GM12878 (cell line): Measurements from ENCODE around the gene PTPN22. TPM values are rescaled to one million over a fixed set of nuclear protein-coding genes. Genes with fewer than 3 reads are reported as not detected.

Source experiments
- ATAC-seq: fragments of 200-7000 bp; cut with Tn5 transposase; 3 replicates; pipeline ENCODE4 v1.9.1; 2020; ENCODE audit warnings: mild to moderate bottlenecking, moderate library complexity
- BruUV-seq: library from RNA; stranded (reverse); fragments of 400-500 nt; replicated peaks from 2 replicates; lab custom pipeline; 2021; lab: Mats Ljungman, UMichigan
- CTCF ChIA-PET: fragments of 300-600 bp; sonication (Branson Sonifier 250); formaldehyde crosslinking; extraction: SDS; loops from one replicate; lab custom pipeline; 2021; ENCODE audit warnings: inconsistent platforms; lab: Yijun Ruan, JAX
- POLR2A ChIA-PET: fragments of 350-600 bp; formaldehyde crosslinking; extraction: SDS; loops from one replicate; lab custom pipeline; 2021; ENCODE audit warnings: inconsistent platforms; lab: Charles Lee
- RAD21 ChIA-PET: fragments of 300-600 bp; sonication (Branson Sonifier 250); formaldehyde crosslinking; loops from one replicate; lab custom pipeline; 2023; ENCODE audit warnings: antibody characterized with exemption; ENCODE audit not compliant: unreplicated experiment; lab: Charles Lee
- SMC1A ChIA-PET: fragments of 300-600 bp; sonication (Branson Sonifier 250); formaldehyde crosslinking; loops from one replicate; lab custom pipeline; 2023; ENCODE audit not compliant: unreplicated experiment, uncharacterized antibody; lab: Charles Lee
- DNase-seq: peaks from one replicate; pipeline ENCODE4 v3.0.0-alpha.2; 2011; ENCODE audit warnings: low read depth, low spot score
- FAIRE-seq: peaks from 3 replicates; lab custom pipeline; 2011; peaks lifted over from hg19 to GRCh38; lab: Jason Lieb, UNC
- H2AFZ ChIP-seq: 2 replicates; pipeline ENCODE4 v1.6.0; 2011; ENCODE audit warnings: low read depth, low read length, control low read depth; ENCODE audit not compliant: control insufficient read depth
- H3K27ac ChIP-seq: 2 replicates; pipeline ENCODE4 v1.5.1; 2011; ENCODE audit warnings: control low read depth; ENCODE audit not compliant: control insufficient read depth, insufficient read depth
- H3K27me3 ChIP-seq, 2 experiments: replicated peaks in 1 of 2; 2 replicates each; pipeline versions ENCODE4 v1.6.0 to v1.6.1; 2011; ENCODE audit warnings: low read length in 1 of 2; ENCODE audit not compliant: control insufficient read depth in 2 of 2, insufficient read depth in 2 of 2
- H3K36me3 ChIP-seq, 2 experiments: 2 replicates each; pipeline ENCODE4 v1.5.1; 2011; ENCODE audit warnings: low read length in 1 of 2; ENCODE audit not compliant: control insufficient read depth in 2 of 2, insufficient read depth in 2 of 2
- H3K4me1 ChIP-seq: 2 replicates; pipeline ENCODE4 v1.6.1; 2011; ENCODE audit warnings: mild to moderate bottlenecking, low read length, moderate library complexity, mixed read lengths; ENCODE audit not compliant: control insufficient read depth, insufficient read depth
- H3K4me2 ChIP-seq: 2 replicates; pipeline ENCODE4 v1.6.0; 2011; ENCODE audit warnings: control low read depth; ENCODE audit not compliant: control insufficient read depth, insufficient read depth
- H3K4me3 ChIP-seq: fragments of 200-600 bp; sonication (generic); 2 replicates; pipeline ENCODE4 v1.5.1; 2016
- H3K79me2 ChIP-seq: 2 replicates; pipeline ENCODE4 v1.6.0; 2011; ENCODE audit warnings: low read length; ENCODE audit not compliant: control insufficient read depth, insufficient read depth
- H3K9ac ChIP-seq: 2 replicates; pipeline ENCODE4 v1.8.0; 2011; ENCODE audit warnings: low read length, control low read depth, mixed read lengths; ENCODE audit not compliant: control insufficient read depth, insufficient read depth
- H3K9me3 ChIP-seq: replicated peaks from 3 replicates; pipeline ENCODE4 v1.5.1; 2011; ENCODE audit warnings: mild to moderate bottlenecking, low read length; ENCODE audit not compliant: control insufficient read depth, insufficient read depth
- H4K20me1 ChIP-seq: 2 replicates; pipeline ENCODE4 v1.6.0; 2011; ENCODE audit not compliant: control insufficient read depth, insufficient read depth
- ASH2L ChIP-seq: fragments of 300-600, 200-600 bp; sonication (generic); IDR thresholded peaks from 2 replicates; pipeline ENCODE4 v1.6.1; 2017; ENCODE audit warnings: low read depth, mild to moderate bottlenecking, borderline replicate concordance
- BHLHE40 ChIP-seq, 2 experiments: fragments of 450-650 bp in 1 of 2; IDR thresholded peaks; 2 replicates each; pipeline ENCODE4 v1.6.1; 2011 to 2017; ENCODE audit warnings: low read depth in 2 of 2, borderline replicate concordance in 1 of 2, improper control_type of control experiment in 1 of 2, low read length in 1 of 2, mild to moderate bottlenecking in 1 of 2
- CHD1 ChIP-seq: IDR thresholded peaks from 2 replicates; pipeline ENCODE4 v1.6.1; 2012; ENCODE audit warnings: low read depth, low read length, improper control_type of control experiment
- FOS ChIP-seq: IDR thresholded peaks from 3 replicates; pipeline ENCODE4 v1.6.1; 2011; ENCODE audit warnings: borderline replicate concordance; ENCODE audit not compliant: insufficient read length; ENCODE audit errors: extremely low read depth
- FOXM1 ChIP-seq: IDR thresholded peaks from 2 replicates; pipeline ENCODE4 v1.6.1; 2012; ENCODE audit warnings: low read depth, mild to moderate bottlenecking, inconsistent platforms, low read length, moderate library complexity
- GABPA ChIP-seq: IDR thresholded peaks from 2 replicates; pipeline ENCODE4 v1.6.1; 2014; ENCODE audit warnings: antibody characterized with exemption, low read depth, mild to moderate bottlenecking, inconsistent platforms
- HDAC6 ChIP-seq: fragments of 200-600 bp; sonication (generic); IDR thresholded peaks from one replicate; pipeline ENCODE4 v1.8.0; 2017; ENCODE audit warnings: antibody characterized with exemption; ENCODE audit not compliant: unreplicated experiment
- NFIC ChIP-seq: IDR thresholded peaks from 2 replicates; pipeline ENCODE4 v1.6.1; 2012; ENCODE audit warnings: low read depth, mild to moderate bottlenecking, inconsistent platforms, low read length, moderate library complexity
- NR2C1 ChIP-seq: fragments of 450-650 bp; IDR thresholded peaks from 2 replicates; pipeline ENCODE4 v1.6.1; 2017; ENCODE audit warnings: antibody characterized with exemption, mild to moderate bottlenecking, moderate library complexity
- NRF1 ChIP-seq: conservative IDR thresholded peaks from 2 replicates; pipeline ENCODE4 v1.6.1; 2011; ENCODE audit warnings: mild to moderate bottlenecking, low read depth, low read length, improper control_type of control experiment
- PAX8 ChIP-seq: fragments of 450-650 bp; IDR thresholded peaks from 2 replicates; pipeline ENCODE4 v1.6.1; 2017; ENCODE audit warnings: mild to moderate bottlenecking, moderate library complexity
- TARDBP ChIP-seq: IDR thresholded peaks from 2 replicates; pipeline ENCODE4 v1.6.1; 2016; ENCODE audit warnings: borderline replicate concordance
- WGBS: methylation state at CpG from one replicate; pipeline ENCODE4 v1.1.6; 2016; ENCODE audit warnings: low lambda C conversion rate; ENCODE audit not compliant: insufficient replicate concordance, insufficient coverage; ENCODE audit errors: missing lambda C conversion rate; 5-methylcytosine and 5-hydroxymethylcytosine counted together
- in situ Hi-C: fragments of 300-500 bp; cut with MboI; formaldehyde crosslinking; loops from 9 replicates; pipeline ENCODE4 v1.14.3; 2018; ENCODE audit warnings: mixed read lengths
- intact Hi-C: fragments of 100-400 bp; cut with micrococcal nuclease; formaldehyde crosslinking; loops from one replicate; pipeline ENCODE4 v1.14.2; 2022; ENCODE audit not compliant: unreplicated experiment
- polyA plus RNA-seq, 11 experiments: library from polyadenylated mRNA; depleted of rRNA in 4 of 11; unstranded in 6 of 11; stranded (reverse) in 5 of 11; fragments of >200 nt; fragmentation: Nextera tagmentation in 4 of 11; fragmentation: Illumina TruSeq in 1 of 11; extraction: Ambion mirVana in 4 of 11; extraction: Trizol in 1 of 11; gene quantifications; 1 replicate in 1 of 11; 2 replicates in 10 of 11; pipeline versions ENCODE4 v1.2.1 to v1.2.3, GENCODE V29; 2011 to 2016; ENCODE audit warnings: inconsistent platforms in 2 of 11, missing spikeins in 2 of 11, low read depth in 1 of 11
- total RNA-seq, 4 experiments: library from RNA; depleted of rRNA in 3 of 4; stranded (reverse); fragments of >200 nt in 3 of 4; fragmentation: Illumina TruSeq in 1 of 4; extraction: Trizol in 1 of 4; gene quantifications; 2 replicates each; pipeline versions ENCODE4 v1.2.1 to v1.2.3, GENCODE V29; 2013 to 2021
- TF ChIP-seq, protein P1 (sequence below): fragments of 450-650 bp; IDR thresholded peaks from 2 replicates; pipeline ENCODE4 v1.6.1; 2017; ENCODE audit warnings: low read depth, mild to moderate bottlenecking, moderate library complexity
- TF ChIP-seq, protein P2 (sequence below): fragments of 450-650 bp; formaldehyde crosslinking; IDR thresholded peaks from 2 replicates; pipeline ENCODE4 v1.5.0; 2022; ENCODE audit warnings: mild to moderate bottlenecking, missing genetic modification characterization
- TF ChIP-seq, protein P3 (sequence below): fragments of 450-650 bp; IDR thresholded peaks from 2 replicates; pipeline ENCODE4 v1.6.1; 2014; ENCODE audit warnings: mild to moderate bottlenecking

PTPN22 gene
- total and polyA plus RNA-seq, 10 of the 15 experiments (the other 5 are each of a cell fraction or from before 2014, with no cell fraction given), result 22.8 to 65.1 (median 44.9) TPM

GRCh38 chr1:113913312-113913668 is 41.8 kb upstream of the PTPN22 start:
- POLR2A ChIA-PET, result interaction anchor here (1.7 kb wide), 1 partner anchor 15 kb away, joined by 8 read pairs; no protein-coding TSS in a partner anchor
- TF ChIP-seq, protein P1, sequence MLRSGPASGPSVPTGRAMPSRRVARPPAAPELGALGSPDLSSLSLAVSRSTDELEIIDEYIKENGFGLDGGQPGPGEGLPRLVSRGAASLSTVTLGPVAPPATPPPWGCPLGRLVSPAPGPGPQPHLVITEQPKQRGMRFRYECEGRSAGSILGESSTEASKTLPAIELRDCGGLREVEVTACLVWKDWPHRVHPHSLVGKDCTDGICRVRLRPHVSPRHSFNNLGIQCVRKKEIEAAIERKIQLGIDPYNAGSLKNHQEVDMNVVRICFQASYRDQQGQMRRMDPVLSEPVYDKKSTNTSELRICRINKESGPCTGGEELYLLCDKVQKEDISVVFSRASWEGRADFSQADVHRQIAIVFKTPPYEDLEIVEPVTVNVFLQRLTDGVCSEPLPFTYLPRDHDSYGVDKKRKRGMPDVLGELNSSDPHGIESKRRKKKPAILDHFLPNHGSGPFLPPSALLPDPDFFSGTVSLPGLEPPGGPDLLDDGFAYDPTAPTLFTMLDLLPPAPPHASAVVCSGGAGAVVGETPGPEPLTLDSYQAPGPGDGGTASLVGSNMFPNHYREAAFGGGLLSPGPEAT, result no peak
- TF ChIP-seq NFIC (no peak), TARDBP (no peak), NR2C1 (no peak), GABPA (no peak), ASH2L (no peak), HDAC6 (no peak), FOXM1 (no peak), BHLHE40 (IDR thresholded peaks at IDR 0.05; ENCODE audit: borderline replicate concordance in 1 of 2, low read depth in 2 of 2, low read length in 1 of 2) (no peak), FOS (no peak), NRF1 (no peak), CHD1 (no peak), PAX8 (no peak)
- TF ChIP-seq, protein P2, sequence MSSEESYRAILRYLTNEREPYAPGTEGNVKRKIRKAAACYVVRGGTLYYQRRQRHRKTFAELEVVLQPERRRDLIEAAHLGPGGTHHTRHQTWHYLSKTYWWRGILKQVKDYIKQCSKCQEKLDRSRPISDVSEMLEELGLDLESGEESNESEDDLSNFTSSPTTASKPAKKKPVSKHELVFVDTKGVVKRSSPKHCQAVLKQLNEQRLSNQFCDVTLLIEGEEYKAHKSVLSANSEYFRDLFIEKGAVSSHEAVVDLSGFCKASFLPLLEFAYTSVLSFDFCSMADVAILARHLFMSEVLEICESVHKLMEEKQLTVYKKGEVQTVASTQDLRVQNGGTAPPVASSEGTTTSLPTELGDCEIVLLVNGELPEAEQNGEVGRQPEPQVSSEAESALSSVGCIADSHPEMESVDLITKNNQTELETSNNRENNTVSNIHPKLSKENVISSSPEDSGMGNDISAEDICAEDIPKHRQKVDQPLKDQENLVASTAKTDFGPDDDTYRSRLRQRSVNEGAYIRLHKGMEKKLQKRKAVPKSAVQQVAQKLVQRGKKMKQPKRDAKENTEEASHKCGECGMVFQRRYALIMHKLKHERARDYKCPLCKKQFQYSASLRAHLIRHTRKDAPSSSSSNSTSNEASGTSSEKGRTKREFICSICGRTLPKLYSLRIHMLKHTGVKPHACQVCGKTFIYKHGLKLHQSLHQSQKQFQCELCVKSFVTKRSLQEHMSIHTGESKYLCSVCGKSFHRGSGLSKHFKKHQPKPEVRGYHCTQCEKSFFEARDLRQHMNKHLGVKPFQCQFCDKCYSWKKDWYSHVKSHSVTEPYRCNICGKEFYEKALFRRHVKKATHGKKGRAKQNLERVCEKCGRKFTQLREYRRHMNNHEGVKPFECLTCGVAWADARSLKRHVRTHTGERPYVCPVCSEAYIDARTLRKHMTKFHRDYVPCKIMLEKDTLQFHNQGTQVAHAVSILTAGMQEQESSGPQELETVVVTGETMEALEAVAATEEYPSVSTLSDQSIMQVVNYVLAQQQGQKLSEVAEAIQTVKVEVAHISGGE (CRISPR knock-in tag), result no peak
- TF ChIP-seq, protein P3, sequence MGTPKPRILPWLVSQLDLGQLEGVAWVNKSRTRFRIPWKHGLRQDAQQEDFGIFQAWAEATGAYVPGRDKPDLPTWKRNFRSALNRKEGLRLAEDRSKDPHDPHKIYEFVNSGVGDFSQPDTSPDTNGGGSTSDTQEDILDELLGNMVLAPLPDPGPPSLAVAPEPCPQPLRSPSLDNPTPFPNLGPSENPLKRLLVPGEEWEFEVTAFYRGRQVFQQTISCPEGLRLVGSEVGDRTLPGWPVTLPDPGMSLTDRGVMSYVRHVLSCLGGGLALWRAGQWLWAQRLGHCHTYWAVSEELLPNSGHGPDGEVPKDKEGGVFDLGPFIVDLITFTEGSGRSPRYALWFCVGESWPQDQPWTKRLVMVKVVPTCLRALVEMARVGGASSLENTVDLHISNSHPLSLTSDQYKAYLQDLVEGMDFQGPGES, result no peak

More at GRCh38 chr1:113913312-113913668, 41.8 kb upstream of the PTPN22 start:
- SMC1A ChIA-PET, result interaction anchor here (0.9 to 1.6 kb wide), 4 partner anchors 9 to 77 kb away, joined by 3 to 6 read pairs (median 5); partner anchors contain the start of genes AP4B1 and HIPK1
- Histone ChIP-seq H3K4me1 (no peaks in the 10 kb centered on the region; the same call in 1 of the 2 replicates), H3K4me3 (no peak overlapping the region), H3K27me3 (no peaks in the 10 kb centered on the region), H3K9ac (no peak overlapping the region), H3K36me3 (peaks cover 4 to 15% of the 10 kb centered on the region in 2 experiments; a peak in 2 of 4 replicates), H2AFZ (no peak overlapping the region), H3K4me2 (no peak overlapping the region), H3K79me2 (no peaks in the 10 kb centered on the region), H3K9me3 (no peaks in the 10 kb centered on the region; the same call in 2 of the 3 replicates), H4K20me1 (no peaks in the 10 kb centered on the region), H3K27ac (no peak overlapping the region)
- FAIRE-seq (no peak), ATAC-seq (no peak), DNase-seq (no peak)
- 77% methylated on average over 3 of the region's 3 CpGs for WGBS
- CTCF ChIA-PET, result interaction anchor here (0.6 to 2.2 kb wide), 3 partner anchors 50 to 77 kb away, joined by 3 to 6 read pairs (median 4); no protein-coding TSS in a partner anchor
- RAD21 ChIA-PET, result interaction anchor here (1.2 to 2.4 kb wide), 2 partner anchors 16 to 77 kb away, joined by 3 to 9 read pairs; partner anchors contain the start of gene HIPK1
- no TSS peak for BruUV-seq
- in situ Hi-C loops, result no loop called here
- intact Hi-C loops, result no loop called here
